GM19395 (cell line): ENCODE measurements around the gene RNF121.

Experiments used
- ATAC-seq: cut with Tn5 transposase; IDR thresholded peaks from one replicate; pipeline ENCODE4 v1.9.1; 2021; ENCODE audit warnings: mild to moderate bottlenecking, moderate library complexity; ENCODE audit not compliant: unreplicated experiment

RNF121 gene

DNA sequence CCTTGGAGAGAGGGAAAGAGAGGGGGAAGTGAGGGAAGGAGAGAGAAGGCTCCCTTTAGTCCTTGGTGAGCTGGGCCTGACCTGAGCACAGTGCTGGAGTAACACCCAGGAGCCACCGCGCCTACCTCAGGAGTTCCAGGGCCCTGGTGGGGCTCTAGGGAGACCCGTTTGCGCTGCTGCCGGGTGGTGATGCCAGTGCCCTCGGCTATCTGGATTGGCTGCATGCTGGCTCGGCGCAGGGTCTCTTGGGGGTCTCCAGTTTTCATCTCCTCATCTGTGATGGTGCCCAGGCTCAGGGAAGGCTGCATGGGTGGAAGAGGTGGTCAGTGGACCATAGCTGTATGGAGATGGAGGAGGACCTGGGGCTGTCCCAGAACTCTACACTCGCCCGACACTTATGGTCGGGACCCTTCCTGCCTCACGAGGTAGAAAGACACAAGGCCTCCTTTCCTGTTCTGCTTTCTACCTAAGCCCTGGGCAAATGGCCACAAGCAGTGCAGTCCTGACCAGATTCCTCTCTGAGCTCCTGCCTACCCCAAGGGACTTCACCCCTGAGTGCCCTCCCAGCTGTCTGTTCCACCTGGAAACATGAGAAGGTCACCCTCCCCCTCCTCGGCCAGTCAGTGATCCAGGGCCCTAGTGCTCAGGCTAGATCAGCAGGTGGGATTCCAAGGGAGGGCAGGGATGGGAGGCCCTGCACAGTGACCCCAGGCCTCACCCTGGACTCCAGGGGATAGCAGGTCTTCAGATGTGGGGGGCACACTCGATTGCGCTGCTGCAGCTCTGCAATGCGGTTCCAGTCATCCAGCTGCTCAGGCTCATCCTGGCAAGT is 75.9 kb downstream of the RNF121 start:
- no peak for ATAC-seq

DNA sequence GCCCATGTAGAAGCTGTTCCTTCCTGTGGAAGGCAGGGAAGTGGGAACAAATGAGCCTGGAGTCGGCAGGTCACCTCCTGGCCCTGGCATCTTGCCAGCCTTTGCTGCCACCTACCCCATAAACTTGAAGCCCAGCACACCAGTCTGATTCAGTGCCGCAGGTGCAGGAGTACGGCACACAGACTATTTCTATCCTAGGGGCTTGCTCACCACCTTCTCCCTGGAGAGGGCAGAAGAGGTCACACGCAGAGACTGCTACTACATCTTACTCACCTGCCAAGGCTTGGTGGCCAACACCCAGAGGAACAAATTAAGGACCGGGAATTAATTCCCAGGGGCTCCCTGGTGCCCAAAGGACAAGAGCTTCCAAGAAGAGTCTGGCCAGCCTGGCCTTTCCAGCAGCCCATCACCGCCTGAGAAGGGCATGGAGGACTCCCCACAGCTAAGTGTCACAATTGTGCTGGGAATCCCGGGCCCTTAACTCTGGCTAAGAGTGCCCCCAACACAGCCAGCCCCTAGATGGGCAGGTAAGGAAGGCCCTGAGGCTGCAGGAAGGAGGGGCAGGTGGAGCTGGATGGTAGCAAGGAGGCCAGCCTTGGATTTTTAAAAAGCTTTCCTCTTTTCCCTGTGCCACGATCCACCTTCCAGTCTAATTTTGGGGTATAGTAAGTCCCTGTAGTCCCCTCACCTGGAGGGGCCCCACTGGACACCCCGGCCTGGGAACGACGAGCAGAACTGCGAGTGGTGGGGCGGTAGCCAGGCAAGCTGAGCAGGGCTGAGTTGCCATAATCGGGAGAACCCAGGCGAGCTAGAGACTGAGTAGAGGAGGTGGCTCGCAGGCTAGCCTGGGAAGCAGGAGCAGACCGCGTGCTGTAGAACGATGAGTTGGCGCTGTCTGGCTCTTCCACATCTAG is 76.8 kb downstream of the RNF121 start:
- no peak for ATAC-seq

DNA sequence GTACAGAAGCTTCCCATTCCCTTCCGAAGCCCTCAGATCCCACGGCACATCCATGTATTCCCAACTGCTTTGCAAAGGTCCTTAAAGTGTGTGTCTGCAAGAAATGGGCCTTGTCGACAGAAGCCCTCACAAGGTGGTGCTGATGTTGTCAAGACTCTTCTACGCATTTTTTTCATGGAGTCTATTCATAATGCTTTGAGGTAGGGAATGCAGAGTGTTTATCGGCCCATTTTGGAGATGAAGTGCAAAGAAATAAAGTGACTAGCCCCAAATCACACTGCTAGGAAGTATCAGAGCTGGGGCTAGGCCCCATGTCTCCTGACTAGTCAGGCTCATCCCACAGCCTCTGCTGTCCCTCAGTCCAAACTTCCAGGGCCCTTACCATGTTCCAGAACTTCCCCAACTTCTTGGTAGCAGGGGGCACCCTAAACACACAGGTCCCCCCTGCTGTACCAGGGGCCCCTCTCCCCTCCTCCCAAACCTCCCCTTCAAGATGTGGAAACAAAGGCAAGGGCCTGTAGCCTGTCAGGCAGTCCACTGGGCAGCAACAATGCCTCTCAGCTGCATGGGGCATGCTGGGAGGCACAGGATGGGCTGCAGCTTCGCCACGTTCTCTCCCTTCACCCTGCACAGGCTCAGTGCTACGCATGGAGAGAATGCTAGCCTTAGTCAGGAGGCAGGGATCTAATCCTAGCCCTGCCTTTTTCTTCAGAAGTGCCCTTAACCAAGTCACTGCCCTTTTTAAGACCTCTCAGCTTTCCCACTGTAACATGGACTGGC is 77.7 kb downstream of the RNF121 start:
- no peak for ATAC-seq

DNA sequence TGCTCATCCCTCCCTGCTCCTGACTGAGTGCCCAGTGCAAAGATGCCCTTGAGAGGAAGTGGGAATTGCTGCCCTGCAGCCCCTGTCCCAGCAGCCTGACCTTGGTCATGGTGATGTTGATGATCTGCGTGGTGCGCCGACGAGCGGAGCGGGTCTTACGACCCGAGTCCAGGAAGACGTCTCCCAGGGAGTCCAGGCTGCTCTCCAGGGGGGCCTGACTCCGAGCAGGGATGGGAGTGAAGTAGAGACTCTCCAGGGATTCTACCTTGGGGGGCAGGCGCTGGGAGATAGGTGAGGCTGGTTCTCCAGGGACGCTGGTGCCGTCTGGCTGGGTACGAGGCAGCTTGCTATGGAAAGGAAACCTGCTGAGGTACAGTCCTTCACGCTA is 78.2 kb downstream of the RNF121 start:
- ATAC-seq = no peak

DNA sequence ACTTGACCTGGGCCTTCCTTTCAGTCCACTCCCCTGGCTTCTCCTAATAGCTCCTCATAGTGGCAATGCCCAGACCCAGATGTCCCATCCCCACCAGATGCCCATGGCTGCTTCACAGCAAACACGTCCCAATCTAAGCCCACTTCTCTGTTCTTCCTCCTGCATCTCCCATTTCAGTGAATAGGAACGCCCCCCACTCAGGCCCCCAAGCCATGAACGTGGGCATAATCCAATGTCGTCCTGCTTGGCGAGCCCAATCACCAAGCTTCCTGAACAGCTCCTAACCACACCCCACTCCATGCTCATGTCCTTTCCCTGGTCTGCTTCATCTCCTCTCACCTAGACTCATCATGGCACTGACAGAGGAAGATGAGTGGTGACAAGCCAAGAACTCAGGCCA is 78.7 kb downstream of the RNF121 start:
- ATAC-seq = no peak

DNA sequence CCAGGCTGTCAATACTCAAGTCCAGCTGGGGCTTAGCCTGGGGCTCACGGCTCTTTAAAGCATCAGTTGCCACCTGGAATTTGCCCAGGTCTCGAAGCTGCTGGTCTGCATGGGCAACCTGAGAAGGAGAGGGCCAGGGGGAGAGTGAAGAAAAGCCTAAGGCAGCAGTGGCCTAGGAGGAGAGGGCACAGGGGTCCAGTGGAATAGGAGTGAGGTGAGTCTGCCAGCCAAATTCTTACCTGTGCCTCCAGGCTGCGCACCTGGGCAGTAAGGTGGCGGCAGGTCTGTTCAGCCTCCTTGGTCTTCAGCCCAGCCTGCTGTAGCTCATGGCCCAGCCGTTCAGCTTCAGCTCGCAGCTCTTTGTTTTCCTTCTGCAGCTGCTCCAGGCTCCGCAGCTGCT is 79.9 kb downstream of the RNF121 start:
- ATAC-seq = no peak

DNA sequence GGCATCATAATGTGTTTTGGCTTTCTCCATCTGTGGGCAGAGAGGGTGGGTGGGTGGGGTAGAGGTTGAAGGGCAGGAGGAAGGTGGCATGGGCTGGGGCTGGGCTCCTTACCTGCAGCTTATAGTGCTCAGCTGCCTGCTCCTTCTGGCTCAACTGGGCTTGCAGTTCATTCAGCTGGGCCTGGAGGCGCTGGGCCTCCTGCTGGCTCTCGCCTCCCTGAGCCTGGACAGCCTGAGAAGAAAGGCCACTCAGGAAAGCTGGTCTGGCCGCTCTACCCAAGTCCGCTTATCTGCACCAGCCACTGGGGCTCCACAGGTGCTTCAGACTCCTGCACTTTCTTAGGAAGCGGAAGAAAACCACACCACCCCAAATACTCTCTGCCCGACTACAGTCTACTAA is 80.3 kb downstream of the RNF121 start:
- ATAC-seq = no peak

DNA sequence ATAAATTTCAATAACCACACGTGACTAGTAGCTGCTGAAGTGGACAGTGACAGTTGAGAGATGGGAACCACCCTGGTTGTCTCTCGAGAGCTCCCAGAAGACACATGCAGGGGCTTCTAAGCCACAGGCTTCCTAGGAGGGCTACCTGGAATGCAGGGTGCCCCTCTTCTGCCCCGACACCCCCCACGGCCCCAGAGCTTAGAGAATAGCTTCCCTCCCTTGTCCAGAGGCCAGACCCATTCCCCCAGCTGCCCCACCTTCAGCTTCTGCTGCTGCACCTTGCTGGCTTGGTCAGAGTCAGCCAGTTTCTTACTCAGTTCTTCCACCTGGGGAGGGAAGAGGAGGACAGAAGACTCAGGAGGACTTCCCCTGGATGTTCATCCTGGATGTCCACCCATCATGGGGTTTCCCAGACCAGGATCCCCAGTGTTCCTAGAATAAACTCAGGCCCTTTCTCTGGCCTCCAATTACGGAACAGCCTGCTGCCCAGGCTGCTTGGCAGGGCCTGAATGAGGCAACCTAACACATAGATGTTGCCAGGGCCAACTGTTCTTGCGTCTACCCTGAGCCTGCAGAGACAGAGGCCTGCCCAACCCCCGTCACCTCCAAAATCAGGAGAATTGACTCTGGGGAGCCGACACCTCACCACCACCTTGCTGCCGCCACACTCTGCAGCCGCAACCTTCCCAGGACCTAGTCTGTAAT is 81.8 kb downstream of the RNF121 start:
- no peak for ATAC-seq

DNA sequence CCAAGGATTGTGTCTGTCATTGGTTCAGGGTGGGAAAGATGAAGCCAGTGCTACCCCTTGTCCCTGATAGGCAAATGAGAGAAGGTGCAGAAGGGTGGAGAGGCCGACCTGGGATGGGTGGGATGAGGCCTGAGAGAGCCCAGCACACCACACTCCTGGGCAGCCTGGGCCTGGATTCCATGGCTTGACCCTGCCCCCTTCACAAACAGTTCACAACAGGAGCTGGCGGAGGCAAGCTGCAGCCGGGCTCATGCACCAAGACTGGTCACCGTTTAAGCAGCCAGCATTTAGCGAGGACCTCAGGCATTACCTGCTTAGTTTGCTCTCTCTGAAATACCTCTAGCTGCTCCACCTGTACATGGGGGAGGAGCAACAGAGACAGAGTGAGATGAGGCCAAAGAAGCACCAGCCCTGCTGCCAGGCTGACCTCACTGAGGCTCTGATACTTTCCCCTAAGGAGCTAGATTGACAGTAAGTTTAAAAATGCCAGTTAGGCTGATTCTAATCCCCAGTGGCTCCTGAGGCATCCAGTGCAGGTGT is 83.3 kb downstream of the RNF121 start:
- no peak for ATAC-seq

DNA sequence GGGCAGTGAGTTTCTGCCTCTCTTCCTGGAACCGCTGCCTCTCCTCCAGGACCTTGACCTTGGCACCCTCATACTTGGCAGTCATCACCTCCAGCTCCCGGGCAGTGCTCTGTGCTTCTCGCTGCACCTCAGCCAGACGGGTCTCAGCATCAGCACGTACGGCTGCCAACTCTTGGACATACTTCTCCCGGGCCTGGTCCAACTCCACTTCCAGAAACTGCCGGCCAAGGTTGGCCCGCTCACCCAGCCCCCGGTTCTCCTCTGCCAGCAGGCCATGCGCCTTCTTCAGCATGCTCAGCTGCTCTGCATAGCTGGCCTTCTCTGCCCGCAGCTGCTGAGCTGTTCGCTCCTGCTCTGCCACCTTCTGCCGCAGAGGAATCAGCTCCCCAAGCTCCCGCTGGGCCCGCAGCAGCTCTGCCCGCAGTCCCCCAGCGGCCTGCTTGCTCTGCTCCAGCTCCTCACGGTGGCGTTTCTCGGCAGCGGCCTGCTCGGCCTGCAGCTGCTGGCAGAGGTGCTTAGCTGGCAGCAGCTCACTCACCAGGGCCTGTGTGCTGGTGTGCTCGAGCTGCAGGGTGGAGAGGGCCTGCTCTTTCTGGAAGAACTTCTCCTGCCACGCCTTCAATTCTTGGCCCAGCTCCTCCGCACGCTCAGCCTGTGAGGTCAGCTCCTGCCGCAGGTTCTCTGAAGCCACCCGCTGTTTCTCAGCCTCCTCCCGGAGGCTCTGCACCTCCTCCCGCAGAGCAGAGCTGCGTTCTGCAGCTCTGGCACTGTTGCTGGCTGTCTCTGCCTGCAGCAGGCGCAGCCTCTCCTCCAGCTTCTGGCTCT is 84.3 kb downstream of the RNF121 start:
- ATAC-seq = no peak

DNA sequence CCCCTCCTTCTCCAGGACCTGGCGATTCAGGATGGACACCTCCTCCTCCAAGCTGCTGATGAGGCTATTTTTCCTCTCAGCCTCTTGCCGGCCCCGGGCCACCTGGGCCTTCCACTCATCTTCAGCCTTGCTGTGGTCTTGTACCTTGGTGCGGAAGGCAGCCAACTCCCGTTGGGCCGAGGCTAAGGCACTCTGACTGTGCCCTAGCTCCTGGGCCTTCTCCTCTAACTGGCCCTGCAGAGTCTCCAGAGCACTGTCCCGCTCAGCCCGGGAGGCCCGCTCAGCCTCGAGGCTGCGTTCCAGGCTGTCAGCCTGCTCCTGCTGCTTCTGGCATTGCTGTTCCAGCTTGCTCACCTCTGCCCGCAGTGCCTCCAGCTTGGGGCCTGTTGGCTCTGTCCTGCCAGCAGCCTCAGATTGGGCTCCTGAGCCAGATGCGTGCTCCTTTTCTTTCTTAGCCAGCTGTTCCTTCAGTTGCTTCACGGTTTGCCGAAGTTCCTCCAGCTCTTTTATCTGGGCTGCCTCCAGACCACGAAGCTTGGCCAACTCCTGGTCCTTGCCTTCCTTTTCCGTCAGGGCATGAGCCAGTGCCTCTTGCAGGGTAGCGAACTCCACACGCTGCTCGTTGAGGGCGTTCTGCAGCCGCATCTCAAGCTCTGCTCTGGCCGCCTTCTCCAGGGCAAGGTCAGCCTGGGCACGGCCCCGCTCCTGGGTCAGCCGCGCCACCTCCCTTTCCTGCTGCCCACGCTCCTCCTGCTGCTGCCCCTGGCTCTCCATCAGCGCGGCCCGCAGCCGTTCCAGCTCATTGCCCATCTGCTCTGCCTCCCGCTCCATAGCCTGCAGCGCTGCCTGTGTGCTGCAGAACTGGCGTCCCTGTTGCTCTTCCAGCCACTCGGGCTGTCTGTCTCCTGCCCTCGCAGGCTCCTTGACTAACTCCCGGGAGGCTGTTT is 85.2 kb downstream of the RNF121 start:
- ATAC-seq = no peak

DNA sequence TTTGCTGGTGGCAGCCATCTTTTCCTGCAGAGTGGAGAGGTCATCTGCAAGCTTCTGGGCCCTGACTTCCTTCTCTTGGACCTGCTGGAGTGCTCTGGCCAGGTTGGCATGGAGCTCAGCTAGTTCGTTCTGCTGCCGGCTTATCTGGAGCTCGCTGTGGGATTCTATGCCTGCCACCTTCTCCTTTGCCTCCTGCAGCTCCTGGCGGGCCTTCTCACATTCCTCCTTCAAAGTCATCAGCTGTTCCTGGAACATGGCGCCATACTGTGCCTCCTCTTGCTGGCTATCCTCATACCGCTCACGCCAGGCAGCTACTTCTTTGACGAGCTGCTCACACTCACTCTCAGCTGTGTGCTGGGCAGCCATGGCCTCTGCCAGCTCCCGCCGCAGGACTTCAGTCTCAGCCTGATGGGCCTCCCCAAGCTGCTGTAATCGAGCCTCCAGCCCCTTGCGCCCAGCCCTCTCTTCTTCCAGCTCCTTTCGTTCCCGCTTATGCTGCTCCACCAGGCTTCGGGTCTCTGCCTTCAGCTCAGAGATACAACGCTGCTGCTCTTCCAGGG is 86.0 kb downstream of the RNF121 start:
- no peak for ATAC-seq

DNA sequence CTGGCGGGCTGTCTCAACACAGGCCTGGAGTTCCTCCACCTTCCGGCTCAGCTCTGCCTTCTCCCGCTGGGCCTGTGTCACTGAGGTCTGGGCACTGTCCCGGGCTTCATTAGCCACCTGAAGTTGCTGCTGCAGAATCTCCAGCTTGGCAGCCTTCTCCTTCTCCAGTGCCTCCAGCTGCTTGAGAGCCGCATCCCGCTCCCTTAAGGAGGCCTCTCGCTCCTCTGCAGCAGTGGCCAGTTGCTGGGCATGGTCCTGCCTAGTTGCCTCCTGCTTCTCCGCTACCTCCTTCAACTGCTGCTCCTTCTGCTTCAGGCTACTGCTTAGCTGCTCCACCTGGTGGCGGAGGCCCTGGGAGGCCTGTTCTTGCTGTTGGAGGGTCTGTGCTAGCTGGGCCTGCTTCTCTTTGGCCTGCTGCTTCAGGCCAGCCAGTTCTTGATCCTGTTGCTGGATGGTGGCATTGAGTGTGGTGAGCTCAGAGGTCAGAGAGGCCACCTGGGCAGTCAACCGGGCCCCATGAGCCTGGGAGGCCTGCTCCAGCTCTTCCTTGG is 86.7 kb downstream of the RNF121 start:
- ATAC-seq = no peak

DNA sequence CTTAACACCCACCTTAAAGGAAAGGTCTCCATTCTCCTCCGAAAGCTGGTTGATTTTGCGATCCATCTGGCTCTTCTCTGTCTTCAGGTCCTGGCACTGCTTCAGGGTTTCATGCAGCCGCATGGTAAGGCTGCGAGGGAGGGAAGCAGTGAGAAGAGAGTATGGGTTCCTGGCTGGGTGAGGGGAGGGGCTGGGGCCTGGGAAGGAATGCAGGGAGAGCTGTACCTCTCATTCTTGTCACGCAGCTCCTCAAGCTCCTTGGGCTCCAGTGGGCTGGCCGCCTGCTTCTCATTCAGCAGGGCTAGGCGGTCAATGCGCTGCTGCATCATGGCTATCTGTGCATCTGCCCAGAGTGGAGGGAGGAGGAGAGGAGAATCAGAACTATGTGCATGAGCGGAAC is 89.3 kb downstream of the RNF121 start:
- no peak for ATAC-seq

DNA sequence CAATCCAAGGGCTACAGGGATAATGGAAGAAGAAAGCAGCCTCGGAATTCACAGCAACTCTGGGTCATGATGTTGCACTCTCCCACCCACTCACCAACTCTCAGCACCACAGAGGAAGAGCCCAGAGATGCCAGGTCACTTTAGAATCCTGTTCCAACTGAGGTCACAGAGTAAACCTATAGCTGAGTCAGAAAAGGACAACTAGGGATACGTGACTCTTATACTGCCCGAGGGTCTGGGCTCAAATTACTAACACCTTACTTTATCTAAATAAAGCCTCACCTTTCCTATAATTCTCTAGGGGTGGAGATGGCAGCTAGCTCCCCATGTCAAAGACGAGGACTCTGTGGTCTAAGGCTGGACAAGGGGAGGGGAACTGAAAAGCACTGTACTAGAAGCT is 94.5 kb downstream of the RNF121 start:
- no peak for ATAC-seq

DNA sequence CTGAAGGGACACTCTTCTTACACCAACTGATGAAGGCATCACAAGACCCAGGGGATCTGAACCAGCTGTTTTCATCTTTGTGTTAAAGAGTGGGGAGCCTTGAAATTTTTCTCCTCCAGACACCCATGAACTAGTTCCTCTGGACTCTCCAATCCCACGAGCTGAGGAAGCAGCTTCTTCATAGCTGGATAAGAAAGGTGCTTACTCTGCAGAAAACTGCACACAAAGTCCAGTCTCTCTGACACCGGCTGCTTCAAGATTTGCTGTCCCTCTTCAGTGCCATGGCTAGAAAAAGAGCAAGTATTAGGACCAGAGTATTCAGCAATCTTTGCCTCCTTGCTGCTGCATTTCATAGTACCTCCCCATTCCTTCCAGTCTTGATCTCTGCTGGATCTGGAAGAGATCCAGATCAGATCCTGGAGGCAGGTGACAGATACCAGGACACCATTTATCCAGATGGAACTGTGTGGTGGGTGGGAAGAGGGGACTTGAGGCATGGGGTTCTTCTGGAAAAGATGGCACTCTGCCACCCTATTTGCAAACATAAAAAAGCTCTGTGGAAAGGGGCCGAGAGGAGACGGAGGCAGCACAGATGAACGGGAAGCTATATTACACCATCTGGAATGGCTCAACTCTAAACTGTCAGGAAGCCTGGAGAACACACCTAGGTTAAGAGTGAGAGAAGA is 95.4 kb downstream of the RNF121 start:
- no peak for ATAC-seq

DNA sequence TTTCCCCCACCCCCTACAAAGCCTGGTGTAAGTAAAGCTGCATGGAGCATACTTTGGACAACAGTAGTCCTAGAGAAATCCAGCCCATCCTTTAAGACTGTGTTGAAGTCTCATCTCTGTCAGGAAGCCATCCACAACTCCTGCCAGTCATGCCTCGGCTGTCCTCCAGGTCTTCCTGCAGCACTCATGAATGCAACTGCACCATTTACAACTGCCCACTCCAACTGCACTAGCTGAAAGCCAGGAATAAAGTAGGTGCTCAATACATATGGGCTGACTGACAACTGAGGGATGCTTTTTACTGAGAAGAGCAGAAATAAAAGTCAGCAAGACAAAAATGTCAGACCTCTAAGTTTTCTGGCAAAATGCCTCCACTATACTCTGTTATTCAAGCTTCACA is 97.2 kb downstream of the RNF121 start:
- no peak for ATAC-seq
